AG09319 (cell line): ENCODE results near the gene NUMBL.

Source experiments
- DNase-seq: peaks from one replicate; pipeline ENCODE4 v3.0.0-alpha.2; 2010; ENCODE audit warnings: low read depth; ENCODE audit errors: extremely low read depth
- TF ChIP-seq, protein P1 (sequence below): IDR thresholded peaks from 2 replicates; pipeline ENCODE4 v1.5.1; 2011; ENCODE audit warnings: low read depth, mild to moderate bottlenecking, inconsistent platforms, low read length, moderate library complexity

Gene NUMBL

DNA sequence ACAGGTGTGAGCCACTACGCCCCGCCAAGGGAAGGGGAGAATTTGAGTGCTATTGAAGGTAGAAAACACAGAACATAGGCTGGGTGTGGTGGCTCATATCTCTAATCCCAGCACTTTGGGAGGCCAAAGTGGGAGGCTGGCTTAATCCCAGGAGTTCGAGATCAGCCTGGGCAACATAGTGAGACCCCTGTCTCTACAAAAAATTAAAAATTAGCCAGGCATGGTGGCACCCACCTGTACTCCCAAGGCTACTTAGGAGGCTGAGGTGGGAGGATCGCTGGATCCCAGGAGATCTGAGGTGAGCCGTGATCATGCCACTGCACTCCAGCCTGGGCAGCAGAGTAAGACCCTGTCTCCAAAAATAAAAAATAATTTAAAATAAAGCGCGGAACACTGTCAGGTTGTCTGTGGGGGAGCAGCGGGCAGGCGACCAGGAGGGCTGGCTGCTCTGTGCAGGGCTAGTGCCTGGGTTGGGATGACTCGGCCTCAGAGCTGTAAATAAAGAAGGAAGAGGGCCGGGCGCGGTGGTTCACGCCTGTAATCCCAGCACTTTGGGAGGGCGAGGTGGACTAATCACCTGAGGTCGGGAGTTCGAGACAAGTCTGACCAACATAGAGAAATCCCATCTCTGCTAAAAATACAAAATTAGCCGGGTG lies 48.3 kb downstream of the NUMBL start:
- no peak for DNase-seq
- TF ChIP-seq, protein P1, sequence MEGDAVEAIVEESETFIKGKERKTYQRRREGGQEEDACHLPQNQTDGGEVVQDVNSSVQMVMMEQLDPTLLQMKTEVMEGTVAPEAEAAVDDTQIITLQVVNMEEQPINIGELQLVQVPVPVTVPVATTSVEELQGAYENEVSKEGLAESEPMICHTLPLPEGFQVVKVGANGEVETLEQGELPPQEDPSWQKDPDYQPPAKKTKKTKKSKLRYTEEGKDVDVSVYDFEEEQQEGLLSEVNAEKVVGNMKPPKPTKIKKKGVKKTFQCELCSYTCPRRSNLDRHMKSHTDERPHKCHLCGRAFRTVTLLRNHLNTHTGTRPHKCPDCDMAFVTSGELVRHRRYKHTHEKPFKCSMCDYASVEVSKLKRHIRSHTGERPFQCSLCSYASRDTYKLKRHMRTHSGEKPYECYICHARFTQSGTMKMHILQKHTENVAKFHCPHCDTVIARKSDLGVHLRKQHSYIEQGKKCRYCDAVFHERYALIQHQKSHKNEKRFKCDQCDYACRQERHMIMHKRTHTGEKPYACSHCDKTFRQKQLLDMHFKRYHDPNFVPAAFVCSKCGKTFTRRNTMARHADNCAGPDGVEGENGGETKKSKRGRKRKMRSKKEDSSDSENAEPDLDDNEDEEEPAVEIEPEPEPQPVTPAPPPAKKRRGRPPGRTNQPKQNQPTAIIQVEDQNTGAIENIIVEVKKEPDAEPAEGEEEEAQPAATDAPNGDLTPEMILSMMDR: no peak

- TF ChIP-seq, protein P1: no peak
- no peak for DNase-seq
These were observed 49.2 kb downstream of the NUMBL start for GRCh38 chr19:40641281-40641680.

DNA sequence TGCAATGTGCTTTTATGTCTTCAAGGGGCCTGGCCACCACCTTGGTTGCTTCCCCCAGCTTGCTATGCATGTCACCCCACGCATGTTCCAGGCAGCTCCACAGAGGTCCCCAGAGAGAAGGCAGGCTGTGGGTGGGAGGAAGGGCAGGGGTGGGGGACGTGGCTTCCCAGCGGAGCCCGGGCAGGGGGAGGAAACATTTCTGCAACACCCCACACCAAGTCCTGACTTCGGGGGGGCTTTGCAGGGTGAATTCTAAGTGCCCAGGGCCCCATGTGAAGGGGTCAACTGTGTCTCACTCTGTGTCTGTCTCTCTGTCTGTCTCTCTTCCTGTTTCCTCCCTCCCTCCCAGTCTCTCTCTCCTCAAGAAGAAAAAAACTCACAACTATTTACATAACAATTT lies 49.7 kb downstream of the NUMBL start:
- TF ChIP-seq, protein P1: no peak
- DNase-seq: no peak

- TF ChIP-seq, protein P1: no peak
- no peak for DNase-seq
These were observed 50.8 kb downstream of the NUMBL start for GRCh38 chr19:40639638-40639982.

GRCh38 chr19:40638327-40638726 lies 52.1 kb downstream of the NUMBL start:
- TF ChIP-seq, protein P1: no peak
- no peak for DNase-seq

DNA sequence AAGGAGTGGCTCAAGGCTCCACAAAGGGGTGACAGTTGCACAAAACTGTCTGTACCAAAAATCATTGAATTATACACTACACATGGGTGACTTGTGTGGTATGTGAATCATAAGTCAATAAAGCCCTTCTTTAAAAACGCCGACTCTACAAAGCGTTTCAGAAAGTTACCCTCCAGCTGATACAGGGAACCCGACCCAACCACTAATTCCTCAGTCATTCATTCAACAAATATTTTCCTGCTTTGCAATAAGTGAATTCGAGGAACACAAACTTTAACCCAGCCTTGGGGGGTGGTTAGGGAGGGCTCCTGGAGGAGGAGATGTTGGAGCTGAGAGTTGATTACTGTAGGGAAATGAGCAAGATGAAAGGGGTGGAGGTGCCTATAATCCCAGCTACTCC lies 57.2 kb downstream of the NUMBL start:
- no peak for DNase-seq
- TF ChIP-seq, protein P1: no peak

- no peak for DNase-seq
- TF ChIP-seq, protein P1: no peak
These were observed 58.0 kb downstream of the NUMBL start for GRCh38 chr19:40632311-40633036.
